Measurements from ENCODE around the gene RMRP.

DNA sequence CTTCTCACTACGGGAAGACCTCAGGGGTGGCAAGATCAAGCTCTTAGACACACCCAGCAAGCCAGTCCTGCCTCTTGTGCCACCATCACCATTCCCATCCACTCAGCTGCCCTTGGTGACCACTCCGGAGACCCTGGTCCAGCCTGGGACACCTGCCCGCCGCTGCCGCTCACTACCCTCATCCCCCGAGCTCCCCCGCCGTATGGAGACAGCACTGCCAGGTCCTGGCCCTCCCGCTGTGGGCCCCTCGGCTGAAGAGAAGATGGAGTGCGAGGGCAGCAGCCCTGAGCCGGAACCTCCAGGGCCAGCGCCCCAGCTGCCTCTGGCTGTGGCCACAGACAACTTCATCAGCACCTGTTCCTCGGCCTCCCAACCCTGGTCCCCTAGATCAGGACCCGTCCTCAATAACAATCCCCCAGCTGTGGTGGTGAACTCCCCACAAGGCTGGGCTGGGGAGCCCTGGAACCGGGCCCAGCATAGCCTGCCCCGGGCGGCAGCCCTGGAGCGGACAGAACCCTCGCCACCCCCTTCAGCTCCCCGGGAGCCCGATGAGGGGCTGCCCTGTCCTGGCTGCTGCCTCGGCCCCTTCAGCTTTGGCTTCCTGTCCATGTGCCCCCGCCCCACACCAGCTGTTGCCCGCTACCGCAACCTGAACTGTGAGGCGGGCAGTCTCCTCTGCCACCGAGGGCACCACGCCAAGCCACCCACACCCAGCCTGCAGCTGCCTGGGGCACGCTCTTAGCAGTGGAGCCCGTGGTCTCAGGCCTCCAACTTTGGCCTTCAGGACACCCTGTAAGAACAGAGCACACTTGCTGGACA lies 48.6 kb downstream of the RMRP start:
- no peak for TF ChIP-seq POLR2AphosphoS5 (IDR thresholded peaks at IDR 0.05; ENCODE audit: borderline replicate concordance, low read depth, low read length)
- no peak for TF ChIP-seq EZH2 (IDR thresholded peaks at IDR 0.05)
- TF ChIP-seq FOXP2 (optimal IDR thresholded peaks at IDR 0.05; ENCODE audit: control extremely low read depth, extremely low read length, insufficient read depth) = no peak

Data from SK-N-MC (cell line).